Liver (tissue), 9 donors: ENCODE data around the gene TLE4. TPM values are rescaled to one million over a fixed set of nuclear protein-coding genes. Genes with fewer than 3 reads are reported as not detected.

Experiments
- DNase-seq: peaks from one replicate; pipeline ENCODE4 v3.0.0-alpha.2; 2017; ENCODE audit warnings: low spot score
- H3K27ac ChIP-seq, 2 donors: one replicate each; pipeline ENCODE4 v1.7.0; 2013; ENCODE audit warnings: inconsistent platforms in 2 of 2, low read length in 2 of 2, control low read depth in 1 of 2, low read depth in 1 of 2, mild to moderate bottlenecking in 1 of 2
- H3K27me3 ChIP-seq, 4 donors: one replicate each; pipeline versions ENCODE4 v1.6.1 to v1.7.0; 2013; ENCODE audit warnings: low read length in 3 of 4, inconsistent platforms in 1 of 4, mild to moderate bottlenecking in 1 of 4, moderate library complexity in 1 of 4; ENCODE audit not compliant: control insufficient read depth in 4 of 4, insufficient read depth in 4 of 4
- H3K36me3 ChIP-seq, 4 donors: one replicate each; pipeline versions ENCODE4 v1.6.1 to v1.7.0; 2013; ENCODE audit warnings: low read length in 3 of 4, mild to moderate bottlenecking in 3 of 4, low read depth in 1 of 4, moderate library complexity in 1 of 4; ENCODE audit not compliant: control insufficient read depth in 4 of 4, insufficient read depth in 3 of 4
- H3K4me1 ChIP-seq, 4 donors: one replicate each; pipeline versions ENCODE4 v1.6.1 to v1.7.0; 2013; ENCODE audit warnings: low read length in 3 of 4, mild to moderate bottlenecking in 3 of 4, moderate library complexity in 1 of 4; ENCODE audit not compliant: control insufficient read depth in 4 of 4, insufficient read depth in 4 of 4
- H3K4me3 ChIP-seq, 3 donors: one replicate each; pipeline versions ENCODE4 v1.6.1 to v1.7.0; 2013; ENCODE audit warnings: low read length in 3 of 3, control low read depth in 1 of 3, low read depth in 1 of 3, mild to moderate bottlenecking in 1 of 3
- H3K9ac ChIP-seq, 2 donors: one replicate each; pipeline ENCODE4 v1.7.0; 2013; ENCODE audit warnings: low read length in 2 of 2, mild to moderate bottlenecking in 2 of 2, moderate library complexity in 2 of 2, control low read depth in 1 of 2, low read depth in 1 of 2
- H3K9me3 ChIP-seq, 4 donors: one replicate each; pipeline versions ENCODE4 v1.6.1 to v1.7.0; 2013; ENCODE audit warnings: low read length in 3 of 4; ENCODE audit not compliant: control insufficient read depth in 4 of 4
- EGR1 ChIP-seq, 2 donors: IDR thresholded peaks; 2 replicates each; pipeline ENCODE4 v1.6.1; 2016 to 2018; ENCODE audit warnings: antibody characterized with exemption in 2 of 2, low read depth in 2 of 2
- FOXA1 ChIP-seq: IDR thresholded peaks from 2 replicates; pipeline ENCODE4 v1.6.1; 2016; ENCODE audit warnings: antibody characterized with exemption
- FOXA2 ChIP-seq: IDR thresholded peaks from 2 replicates; pipeline ENCODE4 v1.6.1; 2016; ENCODE audit warnings: antibody characterized with exemption
- GABPA ChIP-seq, 2 donors: IDR thresholded peaks in 1 of 2; conservative IDR thresholded peaks in 1 of 2; 2 replicates each; pipeline ENCODE4 v1.6.1; 2016; ENCODE audit warnings: antibody characterized with exemption in 2 of 2, mild to moderate bottlenecking in 1 of 2, moderate library complexity in 1 of 2
- HNF4A ChIP-seq, 2 donors: conservative IDR thresholded peaks; 2 replicates each; pipeline ENCODE4 v1.6.1; 2016; ENCODE audit warnings: antibody characterized with exemption in 2 of 2, mild to moderate bottlenecking in 2 of 2
- HNF4G ChIP-seq: IDR thresholded peaks from 2 replicates; pipeline ENCODE4 v1.6.1; 2016; ENCODE audit warnings: antibody characterized with exemption
- NR2F2 ChIP-seq: IDR thresholded peaks from 2 replicates; pipeline ENCODE4 v1.6.1; 2016; ENCODE audit warnings: antibody characterized with exemption
- RAD21 ChIP-seq, 2 donors: IDR thresholded peaks; 2 replicates each; pipeline ENCODE4 v1.6.1; 2016; ENCODE audit warnings: antibody characterized with exemption in 2 of 2, mild to moderate bottlenecking in 2 of 2
- RXRA ChIP-seq, 2 donors: IDR thresholded peaks; 2 replicates each; pipeline ENCODE4 v1.6.1; 2017 to 2018; ENCODE audit warnings: antibody characterized with exemption in 2 of 2, mild to moderate bottlenecking in 1 of 2
- SP1 ChIP-seq: IDR thresholded peaks from 2 replicates; pipeline ENCODE4 v1.6.1; 2018; ENCODE audit warnings: antibody characterized with exemption, mild to moderate bottlenecking
- TAF1 ChIP-seq: conservative IDR thresholded peaks from 2 replicates; pipeline ENCODE4 v1.6.1; 2016; ENCODE audit warnings: antibody characterized with exemption, mild to moderate bottlenecking
- WGBS: extraction: QIAGEN DNeasy Blood & Tissue Kit; methylation state at CpG from one replicate; pipeline ENCODE4 v1.1.7; 2013; 5-methylcytosine and 5-hydroxymethylcytosine counted together
- polyA plus RNA-seq, 2 donors: library from polyadenylated mRNA; stranded (reverse) in 1 of 2; unstranded in 1 of 2; fragments of 200-250 nt in 1 of 2; fragments of >200 nt in 1 of 2; fragmentation: Nextera tagmentation in 1 of 2; extraction: Ambion mirVana in 1 of 2; gene quantifications; one replicate each; pipeline versions ENCODE4 v1.2.1 to v1.2.3, GENCODE V29; 2013 to 2015
- total RNA-seq, 2 donors: library from RNA; depleted of rRNA; stranded (reverse); fragments of >200 nt; gene quantifications; one replicate each; pipeline ENCODE4 v1.2.3, GENCODE V29; 2014
- TF ChIP-seq, protein P1 (sequence below): IDR thresholded peaks from 2 replicates; pipeline ENCODE4 v1.6.1; 2016; ENCODE audit warnings: antibody characterized with exemption
- TF ChIP-seq, protein P2 (sequence below): IDR thresholded peaks from 2 replicates; pipeline ENCODE4 v1.6.1; 2016; ENCODE audit warnings: antibody characterized with exemption, mild to moderate bottlenecking
- TF ChIP-seq, protein P3 (sequence below): IDR thresholded peaks from 2 replicates; pipeline ENCODE4 v1.6.1; 2016; ENCODE audit warnings: antibody characterized with exemption
- TF ChIP-seq, protein P4 (sequence below): fragments of 150-350 bp; IDR thresholded peaks from 2 replicates; pipeline ENCODE4 v1.5.1; 2017; ENCODE audit warnings: improper control_type of control experiment, low read depth, low read length; ENCODE audit not compliant: missing input control
- TF ChIP-seq, protein P5 (sequence below): IDR thresholded peaks from 2 replicates; pipeline ENCODE4 v1.6.1; 2016; ENCODE audit warnings: antibody characterized with exemption
- donor health status: healthy.
- donor health status: healthy.
- donor health status: healthy.
- donor health status: healthy.
- donor health status: healthy.

TLE4 gene
- total and polyA plus RNA-seq, 4 donors, result 2.5 to 6.6 (median 4.7) TPM

DNA sequence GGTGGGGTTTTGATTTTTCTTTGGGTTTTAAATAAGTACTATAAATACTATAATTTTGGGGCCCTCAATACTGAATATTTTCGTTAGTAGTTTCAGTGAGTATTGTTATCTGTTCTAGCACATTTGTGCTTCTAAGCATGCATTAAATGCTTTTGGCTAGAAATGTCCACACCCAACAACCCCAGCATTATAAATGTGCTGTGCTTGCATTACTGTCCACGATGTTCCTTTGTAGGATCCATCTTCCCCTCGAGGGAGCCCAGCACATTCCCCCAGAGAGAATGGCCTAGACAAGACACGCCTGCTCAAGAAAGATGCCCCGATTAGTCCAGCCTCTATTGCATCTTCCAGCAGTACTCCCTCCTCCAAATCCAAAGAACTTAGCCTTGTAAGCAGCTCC is 134.7 kb downstream of the TLE4 start:
- Histone ChIP-seq H3K4me3 (no peak overlapping the region), H3K4me1 (no peaks in the 10 kb centered on the region), H3K9ac (no peak overlapping the region), H3K27me3 (no peaks in the 10 kb centered on the region), H3K36me3 (peaks cover 0 to 27% (median 13%) of the 10 kb centered on the region in 4 donors), H3K9me3 (no peaks in the 10 kb centered on the region), H3K27ac (no peak overlapping the region)
- TF ChIP-seq NR2F2 (no peak), EGR1 (IDR thresholded peaks at IDR 0.05; ENCODE audit: low read depth in 2 of 2) (no peak), SP1 (no peak)
- DNase-seq, result no peak
- WGBS, result 93% methylated on average over 5 of the region's 5 CpGs

DNA sequence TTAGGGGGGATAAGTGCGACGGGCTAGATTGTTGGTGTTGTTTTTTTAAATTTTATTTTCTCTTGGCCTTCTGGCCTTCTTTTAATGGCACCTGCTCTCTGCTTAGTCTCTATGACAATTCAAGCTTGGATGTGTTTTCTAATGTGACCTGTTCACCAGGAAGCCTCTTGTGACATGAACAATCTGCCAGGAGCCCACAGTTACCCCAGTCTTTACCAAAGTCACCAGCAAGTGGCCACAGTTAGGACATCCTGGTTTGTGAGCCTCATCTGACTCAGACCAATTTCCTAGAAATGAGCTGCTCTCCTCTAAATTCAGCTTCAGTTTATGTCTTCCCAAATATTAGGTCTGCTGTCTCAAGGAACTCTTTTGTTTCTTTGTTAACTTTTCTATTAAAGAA is 135.8 kb downstream of the TLE4 start:
- TF ChIP-seq FOXA2 (no peak), GABPA (IDR thresholded peaks at IDR 0.05 in 1 of 2, conservative IDR thresholded peaks at IDR 0.05 in 1 of 2) (no peak), FOXA1 (no peak)
- TF ChIP-seq, protein P1, sequence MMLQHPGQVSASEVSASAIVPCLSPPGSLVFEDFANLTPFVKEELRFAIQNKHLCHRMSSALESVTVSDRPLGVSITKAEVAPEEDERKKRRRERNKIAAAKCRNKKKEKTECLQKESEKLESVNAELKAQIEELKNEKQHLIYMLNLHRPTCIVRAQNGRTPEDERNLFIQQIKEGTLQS, result no peak
- H3K27me3 ChIP-seq, result no peaks in the 10 kb centered on the region
- no peaks in the 10 kb centered on the region for H3K9me3 ChIP-seq
- DNase-seq, result no peak
- no peaks in the 10 kb centered on the region for H3K4me1 ChIP-seq
- H3K36me3 ChIP-seq, result peaks cover 0 to 28% (median 13%) of the 10 kb centered on the region in 4 donors
- H3K4me3 ChIP-seq, result no peak overlapping the region
- WGBS, result over 99% methylated on average over 2 of the region's 2 CpGs
- H3K9ac ChIP-seq, result no peak overlapping the region
- H3K27ac ChIP-seq, result no peak overlapping the region

DNA sequence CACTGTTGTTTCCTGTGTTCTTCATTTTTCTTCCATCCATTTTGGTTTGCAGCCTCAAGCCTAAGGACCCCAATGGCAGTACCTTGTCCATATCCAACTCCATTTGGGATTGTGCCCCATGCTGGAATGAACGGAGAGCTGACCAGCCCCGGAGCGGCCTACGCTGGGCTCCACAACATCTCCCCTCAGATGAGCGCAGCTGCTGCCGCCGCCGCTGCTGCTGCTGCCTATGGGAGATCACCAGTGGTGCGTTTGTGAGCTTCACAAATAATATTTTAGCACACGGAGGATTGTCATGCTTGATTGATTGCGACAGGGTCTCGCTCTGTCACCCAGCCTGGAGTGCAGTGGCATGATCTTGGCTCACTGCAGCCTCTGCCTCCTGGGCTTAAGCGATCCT is 136.8 kb downstream of the TLE4 start:
- H3K4me3 ChIP-seq, result no peak overlapping the region
- no peaks in the 10 kb centered on the region for H3K27me3 ChIP-seq
- H3K27ac ChIP-seq, result no peak overlapping the region
- peaks cover 0 to 28% (median 13%) of the 10 kb centered on the region in 4 donors for H3K36me3 ChIP-seq
- 98% methylated on average over 13 of the region's 13 CpGs for WGBS
- H3K9me3 ChIP-seq, result no peaks in the 10 kb centered on the region
- H3K9ac ChIP-seq, result no peak overlapping the region
- TF ChIP-seq RAD21 (IDR thresholded peaks at IDR 0.05), result no peak
- TF ChIP-seq, protein P1, result no peak
- TF ChIP-seq, protein P2, sequence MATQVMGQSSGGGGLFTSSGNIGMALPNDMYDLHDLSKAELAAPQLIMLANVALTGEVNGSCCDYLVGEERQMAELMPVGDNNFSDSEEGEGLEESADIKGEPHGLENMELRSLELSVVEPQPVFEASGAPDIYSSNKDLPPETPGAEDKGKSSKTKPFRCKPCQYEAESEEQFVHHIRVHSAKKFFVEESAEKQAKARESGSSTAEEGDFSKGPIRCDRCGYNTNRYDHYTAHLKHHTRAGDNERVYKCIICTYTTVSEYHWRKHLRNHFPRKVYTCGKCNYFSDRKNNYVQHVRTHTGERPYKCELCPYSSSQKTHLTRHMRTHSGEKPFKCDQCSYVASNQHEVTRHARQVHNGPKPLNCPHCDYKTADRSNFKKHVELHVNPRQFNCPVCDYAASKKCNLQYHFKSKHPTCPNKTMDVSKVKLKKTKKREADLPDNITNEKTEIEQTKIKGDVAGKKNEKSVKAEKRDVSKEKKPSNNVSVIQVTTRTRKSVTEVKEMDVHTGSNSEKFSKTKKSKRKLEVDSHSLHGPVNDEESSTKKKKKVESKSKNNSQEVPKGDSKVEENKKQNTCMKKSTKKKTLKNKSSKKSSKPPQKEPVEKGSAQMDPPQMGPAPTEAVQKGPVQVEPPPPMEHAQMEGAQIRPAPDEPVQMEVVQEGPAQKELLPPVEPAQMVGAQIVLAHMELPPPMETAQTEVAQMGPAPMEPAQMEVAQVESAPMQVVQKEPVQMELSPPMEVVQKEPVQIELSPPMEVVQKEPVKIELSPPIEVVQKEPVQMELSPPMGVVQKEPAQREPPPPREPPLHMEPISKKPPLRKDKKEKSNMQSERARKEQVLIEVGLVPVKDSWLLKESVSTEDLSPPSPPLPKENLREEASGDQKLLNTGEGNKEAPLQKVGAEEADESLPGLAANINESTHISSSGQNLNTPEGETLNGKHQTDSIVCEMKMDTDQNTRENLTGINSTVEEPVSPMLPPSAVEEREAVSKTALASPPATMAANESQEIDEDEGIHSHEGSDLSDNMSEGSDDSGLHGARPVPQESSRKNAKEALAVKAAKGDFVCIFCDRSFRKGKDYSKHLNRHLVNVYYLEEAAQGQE, result no peak
- no peak for TF ChIP-seq HNF4A (conservative IDR thresholded peaks at IDR 0.05)
- TF ChIP-seq EGR1 (IDR thresholded peaks at IDR 0.05; ENCODE audit: low read depth in 2 of 2), result no peak
- TF ChIP-seq RXRA (IDR thresholded peaks at IDR 0.05), result no peak
- no peak for TF ChIP-seq NR2F2
- TF ChIP-seq SP1, result no peak
- TF ChIP-seq, protein P3, sequence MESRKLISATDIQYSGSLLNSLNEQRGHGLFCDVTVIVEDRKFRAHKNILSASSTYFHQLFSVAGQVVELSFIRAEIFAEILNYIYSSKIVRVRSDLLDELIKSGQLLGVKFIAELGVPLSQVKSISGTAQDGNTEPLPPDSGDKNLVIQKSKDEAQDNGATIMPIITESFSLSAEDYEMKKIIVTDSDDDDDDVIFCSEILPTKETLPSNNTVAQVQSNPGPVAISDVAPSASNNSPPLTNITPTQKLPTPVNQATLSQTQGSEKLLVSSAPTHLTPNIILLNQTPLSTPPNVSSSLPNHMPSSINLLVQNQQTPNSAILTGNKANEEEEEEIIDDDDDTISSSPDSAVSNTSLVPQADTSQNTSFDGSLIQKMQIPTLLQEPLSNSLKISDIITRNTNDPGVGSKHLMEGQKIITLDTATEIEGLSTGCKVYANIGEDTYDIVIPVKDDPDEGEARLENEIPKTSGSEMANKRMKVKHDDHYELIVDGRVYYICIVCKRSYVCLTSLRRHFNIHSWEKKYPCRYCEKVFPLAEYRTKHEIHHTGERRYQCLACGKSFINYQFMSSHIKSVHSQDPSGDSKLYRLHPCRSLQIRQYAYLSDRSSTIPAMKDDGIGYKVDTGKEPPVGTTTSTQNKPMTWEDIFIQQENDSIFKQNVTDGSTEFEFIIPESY, result no peak
- no peak for TF ChIP-seq FOXA1
- TF ChIP-seq TAF1, result no peak
- no peak for TF ChIP-seq HNF4G
- no peak for TF ChIP-seq GABPA (IDR thresholded peaks at IDR 0.05 in 1 of 2, conservative IDR thresholded peaks at IDR 0.05 in 1 of 2)
- TF ChIP-seq, protein P4, sequence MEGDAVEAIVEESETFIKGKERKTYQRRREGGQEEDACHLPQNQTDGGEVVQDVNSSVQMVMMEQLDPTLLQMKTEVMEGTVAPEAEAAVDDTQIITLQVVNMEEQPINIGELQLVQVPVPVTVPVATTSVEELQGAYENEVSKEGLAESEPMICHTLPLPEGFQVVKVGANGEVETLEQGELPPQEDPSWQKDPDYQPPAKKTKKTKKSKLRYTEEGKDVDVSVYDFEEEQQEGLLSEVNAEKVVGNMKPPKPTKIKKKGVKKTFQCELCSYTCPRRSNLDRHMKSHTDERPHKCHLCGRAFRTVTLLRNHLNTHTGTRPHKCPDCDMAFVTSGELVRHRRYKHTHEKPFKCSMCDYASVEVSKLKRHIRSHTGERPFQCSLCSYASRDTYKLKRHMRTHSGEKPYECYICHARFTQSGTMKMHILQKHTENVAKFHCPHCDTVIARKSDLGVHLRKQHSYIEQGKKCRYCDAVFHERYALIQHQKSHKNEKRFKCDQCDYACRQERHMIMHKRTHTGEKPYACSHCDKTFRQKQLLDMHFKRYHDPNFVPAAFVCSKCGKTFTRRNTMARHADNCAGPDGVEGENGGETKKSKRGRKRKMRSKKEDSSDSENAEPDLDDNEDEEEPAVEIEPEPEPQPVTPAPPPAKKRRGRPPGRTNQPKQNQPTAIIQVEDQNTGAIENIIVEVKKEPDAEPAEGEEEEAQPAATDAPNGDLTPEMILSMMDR, result no peak
- TF ChIP-seq FOXA2, result no peak
- TF ChIP-seq, protein P5, sequence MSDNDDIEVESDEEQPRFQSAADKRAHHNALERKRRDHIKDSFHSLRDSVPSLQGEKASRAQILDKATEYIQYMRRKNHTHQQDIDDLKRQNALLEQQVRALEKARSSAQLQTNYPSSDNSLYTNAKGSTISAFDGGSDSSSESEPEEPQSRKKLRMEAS, result no peak
- DNase-seq, result no peak
- H3K4me1 ChIP-seq, result no peaks in the 10 kb centered on the region
